HG03439 (cell line): ENCODE results near the gene FUS.
"Not testable (repeated sequence)": the region's sequence is repeated elsewhere in the genome, so short reads cannot be mapped to it uniquely, and the experiment has no call there.

Experiments used
- ATAC-seq: cut with Tn5 transposase; IDR thresholded peaks from one replicate; pipeline ENCODE4 v1.9.1; 2021; ENCODE audit warnings: mild to moderate bottlenecking, moderate library complexity; ENCODE audit not compliant: unreplicated experiment

FUS gene

DNA sequence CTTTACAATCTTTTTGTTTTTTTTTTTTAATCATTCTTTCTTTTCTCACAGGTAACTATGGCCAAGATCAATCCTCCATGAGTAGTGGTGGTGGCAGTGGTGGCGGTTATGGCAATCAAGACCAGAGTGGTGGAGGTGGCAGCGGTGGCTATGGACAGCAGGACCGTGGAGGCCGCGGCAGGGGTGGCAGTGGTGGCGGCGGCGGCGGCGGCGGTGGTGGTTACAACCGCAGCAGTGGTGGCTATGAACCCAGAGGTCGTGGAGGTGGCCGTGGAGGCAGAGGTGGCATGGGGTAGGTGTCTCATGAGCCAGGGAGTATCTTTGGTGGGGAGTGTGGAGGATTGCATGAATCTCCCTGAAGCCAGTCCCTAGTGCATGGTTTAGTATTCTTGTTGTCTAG is 4.9 kb downstream of the FUS start:
- ATAC-seq = no peak

GRCh38 chr16:31185339-31185738 is 5.4 kb downstream of the FUS start:
- ATAC-seq = no peak

DNA sequence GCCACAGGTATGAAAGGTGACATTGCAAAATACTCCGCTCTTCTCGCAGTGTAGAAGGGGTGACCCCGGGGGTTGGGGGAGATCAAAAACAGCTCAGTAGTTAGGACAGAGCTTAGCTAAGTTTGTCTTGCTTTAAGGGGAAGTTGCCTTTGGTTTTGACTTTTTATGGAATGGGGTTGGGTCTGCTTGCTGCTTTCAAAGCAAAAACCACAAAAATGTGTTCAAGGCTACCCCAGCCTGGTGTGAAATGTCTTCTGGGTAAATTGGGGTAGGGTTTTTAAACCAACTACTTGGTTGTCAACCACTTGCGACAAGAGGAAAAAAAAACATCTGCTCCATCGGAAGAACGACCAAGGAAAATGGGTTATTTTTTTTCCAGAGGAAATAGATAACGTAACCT is 6.2 kb downstream of the FUS start:
- no peak for ATAC-seq

DNA sequence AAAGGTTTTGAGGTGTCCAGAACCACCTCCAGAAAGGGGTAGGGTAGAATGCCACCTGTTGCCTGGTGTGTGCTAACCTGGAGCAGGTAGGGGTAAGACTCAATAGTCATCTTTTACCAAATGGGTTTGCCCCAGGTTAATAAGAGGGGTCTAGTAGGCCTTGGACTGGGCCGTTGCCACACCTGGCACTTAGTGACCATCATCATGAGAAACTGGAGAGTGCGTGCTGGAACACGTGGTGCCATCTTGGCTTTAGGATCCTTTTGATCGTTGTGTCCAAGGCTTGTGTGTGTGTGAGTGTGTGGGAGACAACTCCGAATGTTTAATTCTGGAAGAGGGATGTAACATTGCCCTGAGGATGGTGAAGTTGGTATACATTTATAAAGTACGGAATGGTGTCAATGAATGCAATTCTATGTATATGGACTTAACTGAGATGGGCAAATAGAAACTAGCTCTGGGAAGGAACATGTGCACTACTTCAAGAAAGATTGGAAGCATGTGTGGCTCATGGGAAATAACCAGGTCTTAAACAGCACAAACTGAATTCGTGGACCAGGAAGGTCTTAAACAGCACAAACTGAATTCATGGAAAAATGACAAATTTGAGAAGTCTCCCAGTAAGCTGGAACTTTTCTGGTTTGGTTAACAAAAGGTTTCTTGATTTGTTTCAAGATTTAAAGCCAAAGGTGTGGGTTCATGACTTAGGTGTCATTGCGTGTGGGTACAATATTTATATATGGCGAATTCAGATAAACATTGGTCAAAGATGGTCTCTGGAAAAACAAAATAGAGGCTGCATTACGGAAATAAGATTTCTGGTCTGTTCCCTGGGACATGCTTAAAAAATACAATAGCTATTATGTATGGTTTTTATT is 7.2 kb downstream of the FUS start:
- no peak for ATAC-seq

GRCh38 chr16:31187808-31188189 is 7.9 kb downstream of the FUS start:
- no peak for ATAC-seq

- no peak for ATAC-seq
Observed at GRCh38 chr16:31188450-31189411, 8.8 kb downstream of the FUS start.

- no peak for ATAC-seq
Observed at GRCh38 chr16:31189412-31189778, 9.5 kb downstream of the FUS start.

DNA sequence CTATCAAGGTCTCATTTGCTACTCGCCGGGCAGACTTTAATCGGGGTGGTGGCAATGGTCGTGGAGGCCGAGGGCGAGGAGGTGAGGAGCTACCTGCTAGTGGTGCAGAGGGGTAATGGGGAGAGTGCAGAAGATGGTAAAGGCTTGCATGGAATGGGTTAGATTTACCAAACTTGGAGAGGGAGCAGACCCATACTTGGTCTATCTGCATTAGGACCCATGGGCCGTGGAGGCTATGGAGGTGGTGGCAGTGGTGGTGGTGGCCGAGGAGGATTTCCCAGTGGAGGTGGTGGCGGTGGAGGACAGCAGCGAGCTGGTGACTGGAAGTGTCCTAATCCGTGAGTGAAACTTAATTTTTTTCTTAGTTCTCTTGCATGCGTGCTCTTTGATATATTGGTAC is 10.1 kb downstream of the FUS start:
- no peak for ATAC-seq

DNA sequence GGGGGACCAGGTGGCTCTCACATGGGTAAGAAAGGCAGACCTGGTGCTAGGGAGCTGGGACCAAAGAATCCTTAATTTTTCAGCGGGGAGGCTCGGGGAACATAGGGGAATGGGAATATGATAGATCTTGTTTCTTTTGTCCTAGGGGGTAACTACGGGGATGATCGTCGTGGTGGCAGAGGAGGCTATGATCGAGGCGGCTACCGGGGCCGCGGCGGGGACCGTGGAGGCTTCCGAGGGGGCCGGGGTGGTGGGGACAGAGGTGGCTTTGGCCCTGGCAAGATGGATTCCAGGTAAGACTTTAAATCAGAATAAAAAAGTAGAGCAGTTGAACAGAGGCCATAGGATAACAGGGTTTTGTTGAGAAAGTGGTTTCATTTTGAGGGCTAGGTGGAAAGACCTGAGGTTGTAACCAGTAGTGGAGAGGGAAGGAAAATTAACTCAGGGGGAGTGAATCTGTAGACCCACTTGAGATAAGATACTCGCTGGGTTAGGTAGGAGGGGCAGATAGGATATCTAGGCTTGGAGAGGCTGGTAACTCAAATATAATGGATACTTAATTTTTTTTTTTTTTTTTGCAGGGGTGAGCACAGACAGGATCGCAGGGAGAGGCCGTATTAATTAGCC is 11.0 kb downstream of the FUS start:
- ATAC-seq = no peak

DNA sequence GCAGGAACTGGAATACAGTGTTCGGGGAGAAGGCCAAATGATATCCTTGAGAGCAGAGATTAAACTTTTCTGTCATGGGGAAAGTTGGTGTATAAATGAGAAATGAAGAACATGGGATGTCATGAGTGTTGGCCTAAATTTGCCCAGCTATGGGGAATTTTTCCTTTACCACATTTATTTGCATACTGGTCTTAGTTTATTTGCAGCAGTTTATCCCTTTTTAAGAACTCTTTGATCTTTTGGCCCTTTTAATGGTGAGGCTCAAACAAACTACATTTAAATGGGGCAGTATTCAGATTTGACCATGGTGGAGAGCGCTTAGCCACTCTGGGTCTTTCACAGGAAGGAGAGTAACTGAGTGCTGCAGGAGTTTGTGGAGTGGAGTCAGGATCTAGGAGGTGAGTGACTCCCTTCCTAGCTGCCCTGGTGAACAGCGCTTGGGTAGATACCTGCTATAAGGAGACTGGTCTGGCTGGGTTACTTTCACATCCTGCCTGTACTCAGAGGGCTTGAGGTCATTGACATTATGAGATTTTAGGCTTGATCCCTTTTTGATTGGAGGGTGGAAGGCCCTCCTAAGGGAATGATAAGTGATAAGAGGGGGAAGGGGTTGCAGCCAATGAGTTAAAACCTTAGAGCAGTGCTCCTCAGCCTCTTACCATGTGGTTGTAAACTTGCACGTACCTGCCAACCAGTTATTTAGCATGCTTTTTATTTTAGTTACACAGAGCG is 11.9 kb downstream of the FUS start:
- no peak for ATAC-seq

DNA sequence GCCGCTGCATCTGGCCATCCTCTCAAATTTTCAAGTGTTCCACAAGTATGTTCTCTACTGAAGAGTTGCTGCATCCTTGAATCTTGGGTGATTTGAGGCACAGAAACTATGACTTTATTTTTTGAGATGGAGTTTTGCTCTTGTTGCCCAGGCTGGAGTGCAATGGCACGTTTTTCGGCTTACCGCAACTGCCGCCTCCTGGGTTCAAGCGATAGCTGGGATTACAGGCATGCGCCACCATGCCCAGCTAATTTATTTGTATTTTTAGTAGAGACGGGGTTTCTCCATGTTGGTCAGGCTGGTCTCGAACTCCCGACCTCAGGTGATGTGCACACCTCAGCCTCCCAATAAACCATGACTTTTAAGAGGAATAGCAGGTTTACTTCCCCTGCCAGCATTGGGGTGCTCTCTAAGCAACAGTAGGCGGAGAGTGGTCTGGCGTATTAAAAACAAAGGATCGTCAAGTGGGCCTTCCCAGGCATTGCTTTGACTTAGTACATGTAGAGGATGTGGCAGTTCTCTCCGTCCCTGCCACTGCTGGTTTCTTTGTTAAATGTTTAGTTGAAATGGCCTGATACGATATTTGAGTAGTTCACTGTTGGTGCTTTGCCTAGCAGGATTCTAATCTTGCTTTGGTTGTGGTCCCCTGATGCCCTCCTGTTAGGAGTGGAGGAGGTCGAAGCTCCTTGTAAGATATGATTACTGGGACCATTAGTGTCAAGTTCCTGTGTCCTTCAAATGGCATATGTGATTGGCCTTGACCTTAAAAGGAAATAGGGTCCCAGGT is 13.1 kb downstream of the FUS start:
- no peak for ATAC-seq

GRCh38 chr16:31193874-31194273 is 13.9 kb downstream of the FUS start:
- no peak for ATAC-seq

DNA sequence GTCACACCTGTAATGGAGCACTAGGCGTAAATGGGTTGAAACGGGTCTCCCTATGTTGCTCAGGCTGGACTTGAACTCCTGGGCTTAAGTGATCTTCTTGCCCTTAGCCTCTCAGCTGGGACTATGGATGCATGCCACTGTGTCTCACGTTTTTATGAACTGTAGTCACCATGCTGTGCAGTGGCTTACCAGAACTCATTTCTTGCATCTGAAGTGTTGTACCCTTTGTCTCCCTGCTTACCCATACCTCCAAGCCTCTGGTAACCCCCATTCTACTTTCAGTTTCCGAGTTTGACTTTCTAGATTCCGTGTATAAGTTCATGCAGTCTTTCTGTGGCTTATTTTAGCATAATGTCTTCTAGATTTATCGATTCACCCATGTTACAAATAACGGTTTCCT is 15.0 kb downstream of the FUS start:
- no peak for ATAC-seq

GRCh38 chr16:31195861-31196260 is 15.9 kb downstream of the FUS start:
- ATAC-seq = not testable (repeated sequence)

DNA sequence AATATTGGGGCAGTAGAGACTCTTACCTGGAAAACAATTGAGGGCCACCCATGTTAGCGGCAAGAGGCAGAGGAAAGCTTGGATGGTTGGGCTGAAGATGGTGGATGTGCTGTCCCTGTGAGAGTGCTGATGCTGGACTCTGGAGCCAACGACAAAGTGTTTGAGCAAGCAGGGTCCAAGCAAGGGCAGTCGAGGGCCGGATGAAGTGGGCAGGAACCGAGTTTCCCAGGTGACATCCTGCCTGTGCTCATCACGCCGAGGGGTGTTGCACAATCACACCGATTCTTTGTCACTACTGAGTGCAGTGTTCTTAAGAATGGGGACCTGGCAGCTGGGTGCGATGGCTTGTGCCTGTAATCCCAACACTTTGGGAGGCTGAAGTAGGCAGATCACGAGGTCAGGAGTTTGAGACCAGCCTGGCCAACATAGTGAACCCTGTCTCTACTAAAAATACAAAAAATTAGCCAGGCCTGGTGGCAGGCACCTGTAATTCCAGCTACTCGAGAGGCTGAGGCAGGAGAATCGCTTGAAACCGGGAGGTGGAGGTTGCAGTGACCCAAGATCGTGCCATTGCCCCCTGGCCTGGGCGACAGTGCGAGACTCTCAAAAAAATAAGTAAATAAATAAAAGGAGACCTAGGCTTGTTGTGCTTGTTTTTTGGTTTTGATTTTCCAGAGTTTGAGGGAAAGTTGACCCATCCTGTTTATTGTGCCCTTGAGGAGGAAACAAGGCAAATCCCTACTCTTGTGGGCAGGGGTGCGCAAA is 16.6 kb downstream of the FUS start:
- no peak for ATAC-seq

DNA sequence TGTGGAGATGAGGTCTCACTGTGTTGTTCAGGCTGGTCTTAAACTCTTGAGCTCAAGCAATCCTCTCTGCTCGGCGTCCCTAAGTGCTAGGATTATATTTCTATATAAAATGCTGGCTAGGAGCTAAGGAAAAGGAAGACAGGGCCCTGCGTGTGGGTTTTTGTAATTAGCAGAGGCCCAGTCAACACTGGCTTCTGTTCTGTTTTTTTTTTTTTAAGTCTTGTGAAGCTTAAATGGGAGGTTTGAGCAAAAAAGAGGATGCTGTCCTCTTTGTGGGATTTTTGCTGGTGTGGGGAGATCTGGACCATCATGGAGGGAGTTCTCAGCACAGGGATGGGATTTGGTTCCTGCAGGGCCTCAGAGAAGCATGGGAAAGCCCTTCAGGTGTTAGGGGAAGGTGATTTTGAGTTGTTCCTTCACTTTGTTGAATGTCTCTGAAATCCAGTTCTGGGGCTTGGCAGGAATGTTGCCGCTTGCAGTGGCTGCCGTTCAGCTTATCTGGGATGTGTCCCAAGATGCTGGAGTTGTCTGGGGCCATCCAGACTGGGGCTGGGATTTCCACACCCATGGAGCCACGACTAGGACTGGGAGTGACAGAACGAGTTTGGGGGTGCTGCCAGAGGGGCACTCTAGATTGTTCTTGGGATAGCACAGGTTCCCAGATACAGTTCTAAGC is 18.4 kb downstream of the FUS start:
- no peak for ATAC-seq

- no peak for ATAC-seq
Observed at GRCh38 chr16:31199430-31200041, 19.6 kb downstream of the FUS start.

DNA sequence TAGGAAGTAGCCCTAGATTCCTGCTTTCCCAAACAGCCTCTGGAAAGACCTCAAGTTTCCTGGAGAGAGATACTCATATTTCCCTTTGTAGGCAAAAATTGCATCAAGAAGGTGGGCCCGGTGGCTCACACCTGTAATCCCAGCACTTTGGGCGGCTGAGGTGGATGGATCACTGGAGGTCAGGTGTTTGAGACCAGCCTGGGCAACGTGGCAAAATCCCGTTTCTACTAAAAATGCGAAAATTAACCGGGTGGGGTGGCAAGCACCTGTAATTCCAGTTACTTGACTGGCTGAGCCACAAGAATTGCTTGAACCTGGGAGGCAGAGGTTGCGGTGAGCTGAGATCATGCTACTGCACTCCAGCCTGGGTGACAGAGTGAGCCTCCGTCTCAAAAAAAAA is 20.2 kb downstream of the FUS start:
- not testable (repeated sequence) for ATAC-seq
